ENCODE measurements around the gene AGPAT2.

GRCh38 chr9:136698635-136699246 is 11.5 kb upstream of the AGPAT2 start:
- TF ChIP-seq CTCF (IDR thresholded peaks at IDR 0.05) (no peak), EZH2 (IDR thresholded peaks at IDR 0.05; ENCODE audit: borderline replicate concordance, insufficient read depth, low read depth, low read length, poor library complexity, severe bottlenecking) (no peak)

Measured in B cell (primary cell).